GM18519 (cell line): ENCODE results near the gene PGBD4.
A peak's percentile ranks its signal among the peaks of the same experiment; 100 is the strongest.

Experiments used
- ATAC-seq: cut with Tn5 transposase; IDR thresholded peaks from one replicate; pipeline ENCODE4 v1.9.1; 2021; ENCODE audit warnings: mild to moderate bottlenecking, moderate library complexity; ENCODE audit not compliant: unreplicated experiment, low FRiP score

Gene PGBD4

DNA sequence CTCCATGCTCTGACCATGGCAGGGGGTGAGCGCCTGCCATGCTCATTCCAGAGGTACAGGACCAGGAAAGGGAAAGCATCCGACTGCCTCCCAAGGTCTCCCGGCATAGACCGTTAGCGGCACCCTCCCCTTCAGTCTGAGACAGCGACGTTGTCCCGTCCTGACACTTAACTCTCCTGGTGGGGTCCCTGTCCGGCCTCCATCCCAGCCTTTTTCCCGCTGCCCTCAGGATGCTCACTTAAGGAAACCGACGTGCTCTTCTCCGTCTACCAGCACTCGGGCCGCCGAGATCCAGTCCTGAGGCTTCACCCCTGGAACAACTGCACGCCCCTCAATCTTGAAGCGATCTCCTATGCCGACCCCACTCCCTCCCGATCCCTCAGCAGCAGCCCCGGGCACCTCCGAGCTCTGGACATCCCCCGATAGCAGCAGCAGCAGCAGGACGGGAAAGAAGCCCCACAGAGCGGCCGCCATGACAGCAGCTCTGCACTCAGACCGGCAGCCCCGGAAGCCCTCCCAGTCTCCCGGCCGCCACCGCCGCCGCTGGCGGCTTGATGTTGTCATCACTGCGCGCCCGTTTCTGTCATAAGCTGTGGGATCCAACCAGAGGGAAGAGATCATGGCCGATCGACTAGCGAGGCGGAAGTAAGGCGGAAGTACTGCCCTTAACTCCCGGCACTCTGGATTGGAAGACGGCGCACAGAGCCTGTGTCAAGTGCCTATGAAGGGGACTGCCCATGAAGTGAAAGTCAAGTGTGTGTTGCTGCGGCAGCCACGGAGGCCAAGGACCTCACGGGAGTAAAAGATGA is at the start of gene PGBD4, which contains the start of gene EMC7:
PGBD4 (plus strand) TSS at position 718 of the 809 bp plus-strand sequence. CDS start 449 bp downstream, outside the sequence.
EMC7 (minus strand) TSS at position 497 of the 809 bp plus-strand sequence; CDS start at position 474, 23 bp downstream.
- ATAC-seq = peak; percentile 97

GRCh38 chr15:34054081-34054707 is 47.7 kb upstream of the PGBD4 start:
- ATAC-seq = no peak

DNA sequence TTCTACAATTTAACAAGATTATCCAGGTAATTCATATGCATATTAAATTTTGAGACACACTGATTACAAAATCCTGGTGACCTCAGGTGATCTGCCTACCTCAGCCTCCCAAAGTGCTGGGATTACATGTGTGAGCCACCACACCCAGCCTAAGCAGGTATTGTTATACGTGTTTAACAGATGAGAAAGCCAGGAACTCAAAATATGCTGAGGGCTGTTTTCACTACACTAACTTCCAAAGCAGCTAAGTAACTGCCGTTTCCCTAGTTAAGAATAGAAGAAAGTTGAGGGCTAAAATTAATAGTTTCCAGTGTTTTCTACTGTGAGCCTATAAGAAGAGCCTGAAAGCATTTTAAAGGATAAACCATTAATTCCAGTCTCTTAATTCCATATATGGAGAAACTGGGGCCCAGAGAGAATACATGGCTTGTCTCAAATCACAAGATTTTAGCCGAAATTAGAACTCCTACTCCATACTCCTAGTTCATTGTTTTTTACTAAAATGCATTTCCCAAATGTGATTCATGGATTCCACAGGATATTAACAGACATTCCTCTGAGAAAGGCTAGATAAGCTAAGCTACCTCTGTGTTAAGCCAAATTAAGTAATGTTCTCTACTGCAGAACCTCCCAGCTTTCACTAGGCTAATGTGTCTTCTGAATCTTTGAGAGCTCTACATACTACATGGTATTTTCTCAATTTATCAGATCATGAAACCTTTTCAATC is 45.9 kb upstream of the PGBD4 start:
- no peak for ATAC-seq

- no peak for ATAC-seq
Observed at GRCh38 chr15:34056911-34057310, 45.0 kb upstream of the PGBD4 start.

GRCh38 chr15:34059476-34059875 is 42.4 kb upstream of the PGBD4 start:
- ATAC-seq = no peak

- no peak for ATAC-seq
Observed at GRCh38 chr15:34059946-34060345, 41.9 kb upstream of the PGBD4 start.

- no peak for ATAC-seq
Observed at GRCh38 chr15:34064438-34064837, 37.4 kb upstream of the PGBD4 start.

DNA sequence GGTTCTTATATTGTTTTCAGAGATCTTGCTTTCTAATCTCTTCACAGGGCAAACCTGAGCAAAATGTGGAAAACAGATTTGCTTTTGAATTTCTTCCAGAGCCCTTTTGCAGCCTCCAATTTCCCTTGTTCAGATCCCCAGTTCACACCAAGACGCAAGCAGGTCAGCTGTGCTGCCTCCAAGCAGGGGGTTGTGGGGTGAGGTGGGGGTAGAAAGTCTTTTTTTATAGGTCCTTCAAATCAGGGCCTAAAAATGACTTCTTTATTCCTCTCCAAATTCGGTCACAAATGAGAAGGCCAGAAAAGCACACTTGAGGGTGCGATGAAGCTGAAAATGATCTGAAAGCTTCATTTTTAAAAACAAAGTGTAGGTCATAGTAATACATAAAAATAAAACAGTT is 36.6 kb upstream of the PGBD4 start:
- ATAC-seq = no peak

DNA sequence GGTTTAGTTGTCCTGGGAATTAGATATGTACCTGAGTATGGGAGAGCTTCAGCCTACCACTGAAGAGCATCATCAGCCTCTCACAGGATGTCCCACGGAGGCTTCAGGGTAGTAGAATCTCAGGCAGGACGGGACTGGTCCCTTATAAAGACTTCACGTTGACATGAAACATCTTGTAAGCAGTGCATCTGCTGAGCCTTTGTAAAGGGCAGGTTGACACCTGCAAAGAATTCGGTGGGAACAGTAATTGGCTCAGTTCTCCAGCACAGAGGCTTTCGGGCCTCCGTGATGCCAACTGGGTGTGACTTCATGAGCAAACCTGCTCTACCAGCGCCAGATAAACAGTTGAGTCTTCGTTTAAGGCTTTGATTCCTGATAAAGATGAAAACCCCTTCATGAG is 35.9 kb upstream of the PGBD4 start:
- ATAC-seq = no peak

DNA sequence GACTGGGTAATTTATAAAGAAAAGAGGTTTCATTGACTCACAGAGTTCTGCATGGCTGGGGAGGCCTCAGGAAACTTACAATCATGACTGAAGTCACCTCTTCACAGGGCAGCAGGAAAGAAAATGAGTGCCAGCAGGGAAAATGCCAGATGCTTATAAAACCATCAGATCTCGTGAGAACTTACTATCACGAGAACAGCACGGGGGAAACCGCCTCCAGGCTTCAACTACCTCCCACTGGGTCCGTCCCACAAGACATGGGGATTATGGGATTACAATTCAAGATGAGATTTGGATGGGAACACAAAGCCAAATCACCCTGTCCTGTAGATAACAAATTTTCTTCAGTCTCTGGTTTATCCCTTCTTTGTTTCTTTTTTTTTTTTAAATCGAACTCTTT is 31.9 kb upstream of the PGBD4 start:
- no peak for ATAC-seq

GRCh38 chr15:34076785-34077184 is 25.1 kb upstream of the PGBD4 start:
- ATAC-seq = no peak

- ATAC-seq = no peak
Observed at GRCh38 chr15:34078900-34079299, 23.0 kb upstream of the PGBD4 start.

DNA sequence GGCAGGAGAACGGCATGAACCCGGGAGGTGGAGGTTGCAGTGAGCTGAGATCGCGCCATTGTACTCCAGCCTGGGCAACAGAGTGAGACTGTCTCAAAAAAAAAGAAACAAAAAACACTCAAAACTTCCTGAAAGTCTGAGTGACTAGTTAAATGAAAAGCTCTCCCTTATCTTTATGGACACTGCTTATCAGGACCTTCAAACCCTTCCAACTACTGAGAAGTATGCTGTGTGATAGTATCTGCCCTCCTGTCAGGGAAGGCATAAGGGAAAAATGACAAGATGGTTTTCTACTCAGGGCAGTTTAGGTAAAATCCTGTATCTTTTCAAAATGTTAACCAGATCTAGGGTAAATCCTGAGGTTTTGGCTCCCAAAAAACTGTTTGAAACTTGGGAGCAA is 22.0 kb upstream of the PGBD4 start:
- ATAC-seq = no peak

GRCh38 chr15:34084086-34084485 is 17.8 kb upstream of the PGBD4 start:
- ATAC-seq = no peak

DNA sequence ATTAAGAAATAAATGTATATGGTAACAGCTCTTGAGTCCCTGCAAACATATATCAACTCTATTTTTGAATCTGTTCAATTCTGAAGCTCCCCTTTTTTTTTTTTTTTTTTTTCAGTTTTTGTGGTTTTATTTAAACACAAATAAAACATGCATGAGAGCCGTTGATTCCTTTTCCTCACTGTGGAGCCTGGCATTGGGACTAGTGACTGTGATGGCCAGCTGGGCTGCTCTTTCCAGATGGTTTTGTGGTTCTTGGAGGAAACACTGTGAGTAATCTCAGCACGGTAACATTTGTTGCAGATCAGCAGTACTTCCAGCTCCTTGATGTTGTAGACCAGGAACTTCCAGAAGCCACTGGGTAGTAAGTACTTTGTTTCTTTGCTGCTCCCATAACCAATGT is 16.1 kb upstream of the PGBD4 start:
- ATAC-seq = no peak

GRCh38 chr15:34099914-34100313 is 2.0 kb upstream of the PGBD4 start:
- ATAC-seq = no peak

DNA sequence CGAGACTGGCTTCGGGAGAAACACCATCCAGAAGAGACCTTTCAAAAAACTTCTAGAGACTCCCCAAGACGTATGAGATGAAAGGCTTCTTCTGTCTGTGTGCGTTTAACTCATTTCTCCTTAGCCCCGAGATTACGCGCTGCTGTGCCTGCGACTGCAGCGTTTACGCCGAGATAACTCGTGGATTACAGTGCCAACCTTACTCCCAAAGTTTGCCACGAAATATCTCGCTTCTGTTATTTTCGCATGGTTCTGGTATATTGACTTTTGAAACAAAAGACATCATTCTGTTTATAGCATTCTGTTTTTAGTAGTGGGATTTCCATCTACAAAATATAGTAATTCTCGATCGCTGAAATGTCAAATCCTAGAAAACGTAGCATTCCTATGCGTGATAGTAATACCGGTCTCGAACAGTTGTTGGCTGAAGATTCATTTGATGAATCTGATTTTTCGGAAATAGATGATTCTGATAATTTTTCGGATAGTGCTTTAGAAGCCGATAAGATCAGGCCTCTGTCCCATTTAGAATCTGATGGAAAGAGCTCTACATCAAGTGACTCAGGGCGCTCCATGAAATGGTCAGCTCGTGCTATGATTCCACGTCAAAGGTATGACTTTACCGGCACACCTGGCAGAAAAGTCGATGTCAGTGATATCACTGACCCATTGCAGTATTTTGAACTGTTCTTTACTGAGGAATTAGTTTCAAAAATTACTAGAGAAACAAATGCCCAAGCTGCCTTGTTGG is 467 bp downstream of the PGBD4 start:
- ATAC-seq = no peak

GRCh38 chr15:34106423-34106822 is 4.5 kb downstream of the PGBD4 start:
- ATAC-seq = no peak

DNA sequence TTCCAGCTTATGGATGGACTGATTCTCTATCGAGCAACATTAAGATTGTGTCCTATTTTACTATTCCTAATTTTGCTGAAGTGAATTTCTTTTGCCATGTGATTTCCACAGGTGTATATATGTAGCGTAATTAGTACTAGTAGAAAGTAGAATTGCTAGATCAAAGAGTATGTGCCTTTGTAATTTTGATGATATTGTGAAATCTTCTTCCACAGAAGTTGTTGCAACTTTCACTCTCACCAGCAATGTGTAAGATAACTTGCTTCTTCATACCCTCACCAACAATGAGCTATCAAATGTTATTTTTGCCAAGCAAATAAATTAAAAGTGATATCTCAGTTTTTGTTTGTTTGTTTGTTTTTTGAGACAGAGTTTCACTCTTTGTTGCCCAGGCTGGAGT is 5.4 kb downstream of the PGBD4 start:
- no peak for ATAC-seq

- no peak for ATAC-seq
Observed at GRCh38 chr15:34109797-34110663, 8.1 kb downstream of the PGBD4 start.
